GM19023 (cell line): ENCODE measurements around the gene NAGS.
"Not testable (repeated sequence)": the region's sequence is repeated elsewhere in the genome, so short reads cannot be mapped to it uniquely, and the experiment has no call there.

Experiments
- ATAC-seq: cut with Tn5 transposase; IDR thresholded peaks from one replicate; pipeline ENCODE4 v1.9.1; 2021; ENCODE audit warnings: mild to moderate bottlenecking, moderate library complexity; ENCODE audit not compliant: unreplicated experiment

The NAGS gene

DNA sequence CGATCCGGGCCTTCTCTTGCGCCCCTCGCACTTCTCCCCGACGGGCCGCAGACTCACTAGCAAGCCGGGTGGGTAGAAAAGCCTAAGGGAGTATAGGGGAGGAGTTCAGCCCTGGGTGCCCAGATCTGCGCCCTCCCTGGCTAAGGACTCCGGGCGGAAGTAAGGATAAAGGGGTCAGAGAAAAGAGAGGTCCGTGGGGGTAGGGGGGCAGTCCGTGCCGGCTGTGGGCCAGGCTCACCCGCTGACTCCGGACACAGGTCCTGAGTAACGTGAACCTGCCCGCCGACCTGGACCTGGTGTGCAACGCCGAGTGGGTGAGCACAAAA lies 1.8 kb downstream of the NAGS start:
- no peak for ATAC-seq

DNA sequence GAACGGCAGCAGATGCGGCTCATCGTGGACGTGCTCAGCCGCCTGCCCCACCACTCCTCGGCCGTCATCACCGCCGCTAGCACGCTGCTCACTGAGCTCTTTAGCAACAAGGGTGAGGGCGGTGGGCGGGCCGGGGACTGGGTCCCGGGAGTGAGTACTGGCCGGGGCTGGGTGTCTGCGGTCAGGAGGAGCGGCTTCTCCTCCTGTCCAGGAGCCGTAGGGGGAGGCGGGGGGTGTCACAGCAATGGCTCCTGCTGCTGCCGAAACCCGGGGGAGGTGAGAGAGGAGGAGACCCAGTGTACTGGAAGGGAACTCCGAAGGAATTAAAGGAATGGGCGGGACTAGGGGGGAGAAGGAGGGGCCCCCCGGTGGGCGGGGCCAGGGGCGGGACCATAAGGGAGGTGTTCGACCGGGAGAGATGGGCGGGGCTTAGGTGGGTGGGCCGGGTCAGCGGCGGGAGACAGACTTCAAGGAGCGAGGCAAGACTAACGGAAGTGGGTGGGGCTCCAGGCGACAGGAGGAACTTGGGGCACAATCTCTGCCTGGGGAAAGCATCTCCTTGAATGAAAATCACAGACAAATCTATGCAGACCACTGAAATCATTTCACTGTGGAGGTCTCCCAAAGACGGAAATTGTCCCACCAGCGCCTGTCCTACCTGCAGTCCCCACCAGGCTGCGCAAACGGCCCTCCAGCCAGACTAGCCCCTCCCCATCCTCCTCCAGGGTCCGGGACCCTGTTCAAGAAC lies 2.4 kb downstream of the NAGS start:
- peak; percentile 50 for ATAC-seq

- no peak for ATAC-seq
Measured at GRCh38 chr17:44007346-44008204, 3.2 kb downstream of the NAGS start.

DNA sequence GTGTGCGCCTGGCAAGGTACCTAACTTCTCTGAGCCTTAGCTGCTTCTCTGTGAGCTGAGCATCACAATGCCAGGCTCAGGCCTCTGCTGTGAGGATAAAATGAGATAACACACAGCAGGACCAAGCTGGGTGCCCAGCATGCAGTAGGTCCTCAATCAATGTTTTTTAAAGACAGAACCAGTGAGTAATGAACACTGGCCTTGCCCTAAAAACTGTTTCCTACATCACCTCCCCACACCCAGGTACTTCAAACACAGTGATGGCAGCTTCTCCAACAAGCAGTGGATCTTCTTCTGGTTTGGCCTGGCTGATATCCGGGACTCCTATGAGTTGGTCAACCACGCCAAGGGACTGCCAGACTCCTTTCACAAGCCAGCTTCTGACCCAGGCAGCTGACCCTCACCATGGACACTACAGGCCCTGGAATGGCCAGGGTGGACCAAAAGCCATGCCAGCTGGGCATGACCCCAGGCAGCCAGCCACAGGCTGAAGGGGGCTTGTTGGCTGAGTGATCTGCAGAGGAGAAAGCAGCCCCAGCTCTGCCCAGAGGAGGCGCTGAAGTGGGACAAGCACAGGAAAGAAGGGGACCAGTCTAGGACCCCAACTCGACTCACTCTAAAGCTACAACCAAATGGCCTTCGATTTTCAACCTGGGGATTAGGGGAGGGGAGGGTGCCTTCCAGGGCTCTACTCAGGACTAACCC lies 3.9 kb downstream of the NAGS start:
- ATAC-seq = no peak

GRCh38 chr17:44010966-44011647 lies 6.7 kb downstream of the NAGS start:
- no peak for ATAC-seq

DNA sequence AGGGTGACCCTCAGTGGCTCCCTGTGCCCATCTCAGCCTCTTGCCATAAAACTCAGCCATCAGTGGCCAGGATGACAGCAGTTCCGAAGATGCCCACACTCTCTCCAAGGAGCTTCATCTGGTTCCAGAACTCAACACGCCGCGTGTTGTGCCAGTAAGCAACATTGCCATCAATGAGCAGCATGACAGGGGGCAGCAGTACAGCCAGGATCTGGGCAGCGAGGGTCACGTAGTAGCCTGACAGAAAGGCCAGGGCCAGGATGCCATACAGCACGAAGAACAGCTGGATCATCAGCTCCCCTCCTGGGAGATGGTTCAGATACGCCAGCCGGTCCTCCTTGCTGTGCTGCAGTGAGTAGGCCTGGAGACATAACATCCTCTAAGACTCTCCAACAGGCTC lies 7.5 kb downstream of the NAGS start:
- ATAC-seq = no peak

DNA sequence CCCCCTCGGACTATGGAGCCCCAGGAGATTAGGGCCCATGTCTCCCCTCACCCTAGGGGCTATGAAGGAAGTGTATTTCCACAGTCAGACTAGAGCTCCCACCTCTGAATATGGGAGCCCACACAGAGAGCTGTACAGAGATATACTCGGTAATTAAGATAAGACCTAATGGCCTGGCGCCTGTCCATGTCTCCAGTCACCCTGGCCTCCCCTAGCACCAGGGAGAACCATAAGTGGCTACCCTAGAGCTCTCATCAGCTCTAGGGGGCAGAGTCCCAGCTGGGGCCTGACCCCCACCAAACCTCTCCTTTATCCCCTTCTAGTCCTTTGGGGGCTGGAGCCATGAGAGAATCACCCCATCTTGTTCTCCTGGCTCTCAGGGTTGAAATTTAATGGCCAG lies 8.0 kb downstream of the NAGS start:
- no peak for ATAC-seq

DNA sequence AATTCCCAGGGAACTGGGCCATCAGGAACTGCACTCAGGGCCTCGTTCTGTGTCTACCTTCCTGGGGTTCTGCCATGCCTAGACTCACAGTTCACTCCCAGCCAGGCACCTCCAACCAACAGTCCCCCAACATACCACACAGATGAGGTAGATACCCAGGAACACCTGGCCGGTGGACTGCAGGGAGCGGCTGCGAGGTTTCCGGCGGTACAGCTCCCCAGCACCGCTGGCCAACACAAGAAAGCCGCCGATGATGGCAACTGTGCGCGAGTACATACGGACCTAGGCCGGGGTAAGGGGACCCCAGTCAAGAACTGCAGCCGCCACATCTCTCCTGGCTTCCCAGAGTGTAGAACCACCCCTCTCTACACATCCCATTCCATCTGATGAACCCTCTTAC lies 8.5 kb downstream of the NAGS start:
- ATAC-seq = no peak

DNA sequence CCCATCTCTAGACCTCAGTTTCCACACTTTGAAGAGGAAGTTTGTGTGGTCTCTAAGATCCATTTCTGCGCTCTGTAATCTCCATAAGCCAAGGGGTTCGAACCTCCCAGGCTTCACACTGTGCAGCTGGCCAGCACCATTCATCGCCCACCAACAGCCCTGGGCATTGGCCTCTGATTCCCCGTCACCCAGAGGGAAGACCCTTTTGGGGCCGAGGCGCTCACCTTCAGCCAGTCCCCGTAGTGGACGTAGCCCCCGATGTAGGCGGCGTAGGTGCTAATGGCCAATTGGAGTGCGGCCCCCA lies 9.7 kb downstream of the NAGS start:
- ATAC-seq = no peak

DNA sequence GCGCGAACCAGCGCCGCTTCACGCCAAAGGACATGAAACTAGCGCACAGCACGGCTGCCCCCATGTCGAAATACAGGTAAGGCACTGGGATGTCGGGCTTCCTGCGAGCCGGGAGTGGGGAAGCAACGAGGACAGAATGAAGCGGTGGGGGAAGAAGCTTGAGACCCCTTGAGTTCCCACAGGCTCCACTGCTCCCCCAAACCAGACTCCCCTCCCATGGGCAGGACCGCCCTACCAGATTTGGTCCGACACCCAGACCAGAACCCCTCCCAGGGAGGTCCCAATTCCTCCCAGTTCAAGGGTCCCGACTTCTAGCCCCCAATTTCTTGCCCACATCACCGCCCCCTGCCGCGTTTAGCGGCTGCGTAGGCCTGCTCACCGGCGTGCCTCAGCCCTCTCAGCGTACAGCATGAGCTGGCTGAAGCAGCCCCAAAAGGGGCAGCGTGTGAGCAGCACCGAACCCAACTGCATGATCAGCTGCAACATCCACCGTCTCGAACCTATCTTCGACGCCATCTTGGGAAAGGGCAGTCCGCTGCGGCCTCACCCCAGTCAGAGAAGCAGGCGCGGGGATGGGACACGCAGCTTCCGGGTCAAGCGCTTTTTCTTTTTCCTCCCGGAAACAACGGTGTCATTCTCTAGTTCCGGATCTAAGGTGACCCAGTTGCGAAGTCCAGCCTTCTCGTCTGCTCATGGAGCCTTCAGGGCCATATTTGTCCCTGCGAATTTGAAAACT lies 10.2 kb downstream of the NAGS start, which contains the start of gene TMEM101:
Gene TMEM101, minus strand, starts transcription at position 527 of the 736 bp plus-strand sequence. Its CDS starts 11 bp downstream, at position 516.
- peak; percentile 79 for ATAC-seq

GRCh38 chr17:44021227-44021626 lies 16.8 kb downstream of the NAGS start:
- not testable (repeated sequence) for ATAC-seq

- ATAC-seq = no peak
Measured at GRCh38 chr17:44022246-44022645, 17.8 kb downstream of the NAGS start.

DNA sequence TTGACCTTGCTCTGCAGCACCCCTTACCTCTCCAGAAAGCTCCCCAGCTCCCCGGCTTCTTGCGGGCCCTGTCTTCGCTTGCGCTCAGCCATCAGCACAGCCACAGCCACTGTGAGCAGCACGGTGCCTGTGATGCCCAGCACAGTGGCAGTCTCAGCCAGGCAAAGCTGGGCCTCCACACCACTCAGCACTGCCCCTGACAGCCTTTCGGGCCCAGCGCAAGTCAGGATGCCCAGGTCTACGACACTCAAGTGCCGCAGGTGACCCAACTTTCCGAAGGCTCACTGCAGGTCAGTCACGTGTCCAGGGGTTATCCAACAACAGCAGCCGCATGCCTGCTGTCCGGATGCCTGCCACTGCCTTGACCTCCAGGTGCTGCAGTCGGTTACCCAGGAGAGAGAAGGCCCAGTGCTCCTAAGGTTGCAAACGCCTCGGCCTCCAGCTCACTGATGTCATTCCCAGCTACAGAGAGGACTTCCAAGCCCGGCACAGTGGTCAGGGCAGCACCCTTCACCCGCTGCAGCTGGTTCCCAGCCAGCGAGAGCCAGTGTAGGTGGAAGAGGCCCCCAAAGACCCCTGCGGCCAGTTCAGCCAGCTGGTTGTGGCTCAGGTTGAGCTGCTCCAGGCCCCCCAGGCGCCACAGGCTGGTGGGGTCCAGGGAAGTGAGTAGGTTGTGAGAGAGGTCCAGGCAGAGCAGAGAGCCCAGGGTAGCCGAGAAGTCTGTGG lies 19.3 kb downstream of the NAGS start:
- ATAC-seq = no peak

DNA sequence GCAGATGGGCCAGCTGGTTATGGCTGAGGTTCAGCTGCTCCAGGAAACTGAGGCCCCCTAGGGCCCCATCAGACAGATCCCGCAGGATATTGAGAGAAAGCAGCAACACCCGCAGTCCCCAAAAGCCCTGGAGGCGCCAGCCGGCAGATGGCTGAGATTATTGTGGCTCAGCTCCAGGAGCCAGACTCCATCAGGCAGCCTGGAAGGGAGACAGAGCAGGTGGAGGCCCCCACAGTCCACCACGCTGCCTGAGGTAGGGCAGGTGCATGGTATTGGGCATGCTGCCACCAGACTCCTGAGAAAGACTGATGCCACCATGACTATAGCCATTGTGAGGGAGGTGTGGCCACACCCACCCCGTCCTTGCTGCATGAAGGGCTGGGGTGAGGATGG lies 19.8 kb downstream of the NAGS start:
- no peak for ATAC-seq

GRCh38 chr17:44024853-44025252 lies 20.4 kb downstream of the NAGS start:
- ATAC-seq = no peak

DNA sequence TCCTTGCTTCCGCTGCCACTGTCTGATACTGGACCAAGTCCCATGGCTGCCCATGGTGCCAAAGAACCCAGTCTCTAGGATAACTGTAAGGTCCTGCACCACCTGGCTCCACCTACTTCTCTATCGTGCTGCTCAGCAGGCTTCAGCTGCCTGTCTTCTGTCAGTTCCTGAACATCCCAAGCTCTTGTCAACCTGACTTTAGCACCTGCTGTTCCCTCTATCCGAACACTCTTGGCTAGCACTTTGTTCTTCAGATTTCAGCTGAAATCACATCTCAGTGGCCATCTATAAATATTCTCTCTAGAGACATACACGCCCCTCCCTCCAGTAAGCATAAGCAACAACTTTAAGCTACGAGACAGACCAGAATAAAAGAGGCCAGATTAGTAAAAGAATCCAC lies 25.3 kb downstream of the NAGS start:
- ATAC-seq = no peak

- ATAC-seq = no peak
Measured at GRCh38 chr17:44030482-44030881, 26.1 kb downstream of the NAGS start.

- no peak for ATAC-seq
Measured at GRCh38 chr17:44033861-44034408, 29.5 kb downstream of the NAGS start.

GRCh38 chr17:44034688-44035087 lies 30.3 kb downstream of the NAGS start:
- ATAC-seq = not testable (repeated sequence)

- no peak for ATAC-seq
Measured at GRCh38 chr17:44037471-44037870, 33.0 kb downstream of the NAGS start.
